Measurements from ENCODE around the gene GOLM1.

GOLM1 gene

DNA sequence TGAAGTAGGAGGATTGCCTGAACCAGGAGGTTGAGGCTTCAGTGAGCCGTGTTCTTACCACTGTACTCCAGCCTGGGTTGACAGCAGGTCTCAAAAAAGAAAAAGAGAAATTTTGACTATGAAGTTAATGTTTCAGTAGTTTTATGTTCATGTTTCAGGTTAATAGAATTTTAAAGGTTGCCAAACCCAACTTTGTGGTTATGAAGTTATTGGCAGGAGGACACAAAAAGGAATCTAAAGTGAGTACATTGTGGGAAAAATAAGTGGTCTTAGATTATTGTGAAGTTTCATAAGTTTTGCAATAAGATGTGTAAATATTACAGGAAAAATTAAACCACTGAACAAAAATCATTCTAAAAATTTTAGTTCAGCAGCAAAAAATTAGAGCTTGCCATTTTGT is 78.6 kb downstream of the GOLM1 start:
- Histone ChIP-seq H3K27me3 (ENCODE audit: low read depth, low read length) (no peaks in the 10 kb centered on the region), H3K4me2 (ENCODE audit: low read length) (no peak overlapping the region), H3K79me2 (ENCODE audit: low read length) (no peaks in the 10 kb centered on the region), H3K4me1 (ENCODE audit: low read length) (peaks cover 8% of the 10 kb centered on the region), H3K9me3 (ENCODE audit: insufficient read depth, low read length) (no peaks in the 10 kb centered on the region), H3K9ac (ENCODE audit: low read length) (no peak overlapping the region), H3K27ac (ENCODE audit: low read length) (no peak overlapping the region), H3K36me3 (replicated peaks; ENCODE audit: low read depth, low read length) (peaks cover 37% of the 10 kb centered on the region), H2AFZ (ENCODE audit: low read depth, low read length) (no peak overlapping the region), H4K20me1 (ENCODE audit: insufficient read depth, low read length) (no peaks in the 10 kb centered on the region), H3K4me3 (ENCODE audit: low read length) (no peak overlapping the region)
- TF ChIP-seq, protein P1, sequence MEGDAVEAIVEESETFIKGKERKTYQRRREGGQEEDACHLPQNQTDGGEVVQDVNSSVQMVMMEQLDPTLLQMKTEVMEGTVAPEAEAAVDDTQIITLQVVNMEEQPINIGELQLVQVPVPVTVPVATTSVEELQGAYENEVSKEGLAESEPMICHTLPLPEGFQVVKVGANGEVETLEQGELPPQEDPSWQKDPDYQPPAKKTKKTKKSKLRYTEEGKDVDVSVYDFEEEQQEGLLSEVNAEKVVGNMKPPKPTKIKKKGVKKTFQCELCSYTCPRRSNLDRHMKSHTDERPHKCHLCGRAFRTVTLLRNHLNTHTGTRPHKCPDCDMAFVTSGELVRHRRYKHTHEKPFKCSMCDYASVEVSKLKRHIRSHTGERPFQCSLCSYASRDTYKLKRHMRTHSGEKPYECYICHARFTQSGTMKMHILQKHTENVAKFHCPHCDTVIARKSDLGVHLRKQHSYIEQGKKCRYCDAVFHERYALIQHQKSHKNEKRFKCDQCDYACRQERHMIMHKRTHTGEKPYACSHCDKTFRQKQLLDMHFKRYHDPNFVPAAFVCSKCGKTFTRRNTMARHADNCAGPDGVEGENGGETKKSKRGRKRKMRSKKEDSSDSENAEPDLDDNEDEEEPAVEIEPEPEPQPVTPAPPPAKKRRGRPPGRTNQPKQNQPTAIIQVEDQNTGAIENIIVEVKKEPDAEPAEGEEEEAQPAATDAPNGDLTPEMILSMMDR (IDR thresholded peaks at IDR 0.05; ENCODE audit: low read depth, low read length), result no peak
- no peak for TF ChIP-seq EZH2phosphoT487 (IDR thresholded peaks at IDR 0.05; ENCODE audit: low read depth)

DNA sequence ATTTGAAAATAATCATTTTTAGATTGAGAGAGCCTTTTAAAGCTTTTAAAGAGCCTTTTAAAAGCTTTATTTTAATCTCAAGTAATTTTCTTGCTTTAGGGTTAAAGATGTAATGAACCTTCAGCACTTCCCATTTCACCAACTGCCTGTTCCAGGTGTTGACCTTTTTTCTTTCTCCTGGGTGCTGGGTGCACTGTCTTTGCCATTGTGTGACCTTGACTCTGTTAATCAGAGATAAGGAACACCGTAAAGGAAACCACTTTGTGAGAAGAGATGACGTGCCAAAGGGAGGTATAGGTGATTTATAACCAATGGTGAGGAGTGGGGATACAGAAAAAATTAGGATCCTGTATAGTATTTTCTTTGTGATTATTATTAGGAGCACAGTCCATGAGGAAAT is 90.2 kb downstream of the GOLM1 start:
- Histone ChIP-seq H3K36me3 (replicated peaks; ENCODE audit: low read depth, low read length) (peaks cover 36% of the 10 kb centered on the region), H3K4me3 (ENCODE audit: low read length) (no peak overlapping the region), H3K9me3 (ENCODE audit: insufficient read depth, low read length) (no peaks in the 10 kb centered on the region), H3K27ac (ENCODE audit: low read length) (no peak overlapping the region), H2AFZ (ENCODE audit: low read depth, low read length) (no peak overlapping the region), H3K9ac (ENCODE audit: low read length) (no peak overlapping the region), H4K20me1 (ENCODE audit: insufficient read depth, low read length) (no peaks in the 10 kb centered on the region), H3K27me3 (ENCODE audit: low read depth, low read length) (no peaks in the 10 kb centered on the region), H3K4me1 (ENCODE audit: low read length) (no peaks in the 10 kb centered on the region), H3K79me2 (ENCODE audit: low read length) (no peaks in the 10 kb centered on the region), H3K4me2 (ENCODE audit: low read length) (no peak overlapping the region)
- TF ChIP-seq, protein P1 (IDR thresholded peaks at IDR 0.05; ENCODE audit: low read depth, low read length), result no peak
- no peak for TF ChIP-seq EZH2phosphoT487 (IDR thresholded peaks at IDR 0.05; ENCODE audit: low read depth)

DNA sequence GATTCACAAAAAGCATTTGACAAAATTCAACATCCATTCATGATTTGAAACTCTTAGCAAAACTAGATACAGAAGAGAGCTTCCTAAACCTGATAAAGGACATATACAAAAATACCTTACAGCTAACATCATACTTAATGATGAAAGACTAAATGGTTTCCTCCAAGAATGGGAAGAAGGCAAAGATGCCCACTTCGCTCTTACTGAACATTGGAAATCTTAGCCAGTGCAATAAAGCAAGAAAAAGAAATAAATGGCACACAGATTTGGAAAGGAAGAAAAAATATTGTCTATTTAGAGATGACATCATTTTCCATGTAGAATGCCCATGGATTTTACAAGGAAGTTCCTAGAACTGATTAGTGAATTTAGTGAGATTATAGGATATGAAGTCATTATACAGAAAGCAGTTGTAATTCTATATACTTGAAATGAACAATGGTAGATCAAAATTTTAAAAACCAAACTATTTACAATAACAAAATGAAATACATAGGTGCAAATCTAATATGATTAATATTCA is 94.0 kb downstream of the GOLM1 start:
- H3K4me1 ChIP-seq (ENCODE audit: low read length), result no peaks in the 10 kb centered on the region
- no peaks in the 10 kb centered on the region for H3K27me3 ChIP-seq (ENCODE audit: low read depth, low read length)
- H3K9ac ChIP-seq (ENCODE audit: low read length), result no peak overlapping the region
- H3K4me3 ChIP-seq (ENCODE audit: low read length), result no peak overlapping the region
- peaks cover 32% of the 10 kb centered on the region for H3K36me3 ChIP-seq (replicated peaks; ENCODE audit: low read depth, low read length)
- no peaks in the 10 kb centered on the region for H4K20me1 ChIP-seq (ENCODE audit: insufficient read depth, low read length)
- H3K4me2 ChIP-seq (ENCODE audit: low read length), result no peak overlapping the region
- no peaks in the 10 kb centered on the region for H3K79me2 ChIP-seq (ENCODE audit: low read length)
- TF ChIP-seq, protein P1 (IDR thresholded peaks at IDR 0.05; ENCODE audit: low read depth, low read length), result no peak
- TF ChIP-seq EZH2phosphoT487 (IDR thresholded peaks at IDR 0.05; ENCODE audit: low read depth), result no peak
- H3K27ac ChIP-seq (ENCODE audit: low read length), result no peak overlapping the region
- no peak overlapping the region for H2AFZ ChIP-seq (ENCODE audit: low read depth, low read length)
- H3K9me3 ChIP-seq (ENCODE audit: insufficient read depth, low read length), result no peaks in the 10 kb centered on the region

DNA sequence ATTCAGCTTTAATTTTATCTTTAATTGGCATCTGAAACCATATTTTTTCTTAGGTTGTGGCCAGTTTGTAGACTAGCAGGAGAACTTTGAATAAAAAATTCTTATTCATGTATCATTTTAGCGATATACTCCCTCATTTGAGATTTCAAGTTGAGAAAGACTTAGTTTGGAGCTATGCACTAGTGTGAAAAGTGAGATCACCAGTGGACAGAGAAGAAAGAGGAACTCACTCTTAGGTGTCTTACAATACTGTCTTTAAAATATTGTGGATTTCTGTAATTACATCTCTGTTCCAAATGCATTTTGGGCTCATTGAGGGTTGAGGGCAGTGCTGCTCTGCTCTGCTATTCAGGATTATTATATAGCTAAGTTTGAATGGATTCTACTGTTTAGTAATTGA is 103.8 kb downstream of the GOLM1 start:
- Histone ChIP-seq H3K4me1 (ENCODE audit: low read length) (no peaks in the 10 kb centered on the region), H3K9ac (ENCODE audit: low read length) (no peak overlapping the region), H3K27ac (ENCODE audit: low read length) (no peak overlapping the region), H3K79me2 (ENCODE audit: low read length) (no peaks in the 10 kb centered on the region), H3K27me3 (ENCODE audit: low read depth, low read length) (no peaks in the 10 kb centered on the region), H3K9me3 (ENCODE audit: insufficient read depth, low read length) (no peaks in the 10 kb centered on the region), H3K4me3 (ENCODE audit: low read length) (no peak overlapping the region), H3K4me2 (ENCODE audit: low read length) (no peak overlapping the region), H3K36me3 (replicated peaks; ENCODE audit: low read depth, low read length) (peaks cover 14% of the 10 kb centered on the region), H4K20me1 (ENCODE audit: insufficient read depth, low read length) (peaks cover 3% of the 10 kb centered on the region; the same call in 1 of the 2 replicates), H2AFZ (ENCODE audit: low read depth, low read length) (no peak overlapping the region)
- TF ChIP-seq, protein P1 (IDR thresholded peaks at IDR 0.05; ENCODE audit: low read depth, low read length), result no peak
- no peak for TF ChIP-seq EZH2phosphoT487 (IDR thresholded peaks at IDR 0.05; ENCODE audit: low read depth)
